ENCODE results near the gene NCAM1.

The NCAM1 gene

DNA sequence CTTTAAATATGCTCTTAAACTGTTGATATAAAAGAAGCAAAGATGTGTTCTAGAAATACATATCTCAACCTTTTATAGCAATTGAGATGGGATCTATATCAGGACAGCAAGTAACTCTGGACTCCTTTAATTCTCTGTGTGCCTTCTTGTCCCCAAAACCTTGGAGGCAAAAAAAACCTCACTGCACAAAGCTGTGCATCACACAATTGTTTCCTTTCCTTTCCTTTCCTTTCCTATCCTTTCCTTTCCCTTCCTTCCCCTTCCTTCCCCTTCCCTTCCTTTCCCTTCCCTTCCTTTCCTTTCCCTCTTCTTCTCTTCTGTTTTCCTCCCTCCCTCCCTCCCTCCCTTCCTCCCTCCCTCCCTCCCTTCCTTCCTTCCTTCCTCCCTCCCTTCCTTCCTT, 343.7 kb downstream of the NCAM1 start:
- no peaks in the 10 kb centered on the region for H3K36me3 ChIP-seq (ENCODE audit: insufficient read depth, low read length)
- H3K4me3 ChIP-seq (ENCODE audit: low read length): no peak overlapping the region
- no peaks in the 10 kb centered on the region for H3K4me1 ChIP-seq (ENCODE audit: insufficient read depth, low read length)
- H3K27ac ChIP-seq (ENCODE audit: low read depth, low read length): no peak overlapping the region
- H3K9me3 ChIP-seq (ENCODE audit: insufficient read depth, low read depth, low read length): no peaks in the 10 kb centered on the region
- no peak overlapping the region for H3K9ac ChIP-seq (ENCODE audit: low read depth, low read length)
- 0 out of 2 replicates have a peak, but pooled peaks cover 5% of the 10 kb centered on the region for H3K27me3 ChIP-seq (ENCODE audit: insufficient read depth, low read length)

DNA sequence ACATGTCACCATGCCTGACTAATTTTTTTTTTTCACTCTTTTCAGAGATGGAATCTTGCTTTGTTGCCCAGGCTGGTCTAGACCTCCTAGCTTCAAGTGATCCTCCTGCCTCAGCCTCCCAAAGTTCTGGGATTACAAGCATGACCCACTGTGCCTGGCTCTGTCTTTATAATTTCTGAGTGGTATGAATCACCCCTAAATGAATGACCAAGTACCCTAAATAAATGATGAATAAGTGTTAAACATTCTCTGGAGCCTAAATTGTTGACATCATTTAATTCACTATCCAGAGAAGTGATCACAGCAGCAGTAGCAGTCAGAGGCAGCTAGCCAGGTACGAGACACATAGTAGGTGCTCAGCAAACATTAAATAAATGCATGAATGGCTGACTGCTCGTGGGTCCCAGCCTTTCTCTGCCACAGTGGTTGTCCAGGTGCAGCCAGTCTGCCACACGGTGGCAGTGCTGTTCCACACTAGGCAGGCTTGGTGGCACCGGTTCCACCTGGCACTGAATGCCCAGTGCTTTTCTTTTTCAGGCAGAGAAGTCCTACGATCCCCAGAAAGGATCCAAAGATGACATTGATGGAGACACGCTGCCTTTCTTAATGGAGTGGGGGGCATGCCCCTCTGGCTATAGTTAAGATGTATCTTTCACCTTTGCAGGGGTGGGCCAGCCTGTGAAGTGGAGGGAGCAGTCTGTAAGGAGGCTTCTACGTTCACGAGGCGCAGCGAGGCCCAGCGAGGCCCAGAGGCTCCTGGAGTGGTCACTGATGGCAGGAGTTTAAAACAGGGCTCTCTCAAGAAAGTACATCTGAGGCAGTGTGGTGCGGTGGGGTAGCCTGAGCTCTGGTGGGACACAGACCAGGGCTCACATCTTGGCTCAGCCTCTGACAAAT, 344.5 kb downstream of the NCAM1 start:
- WGBS: 60% methylated on average over 12 of the region's 12 CpGs
- Histone ChIP-seq H3K9me3 (ENCODE audit: insufficient read depth, low read depth, low read length) (no peaks in the 10 kb centered on the region), H3K36me3 (ENCODE audit: insufficient read depth, low read length) (no peaks in the 10 kb centered on the region), H3K27ac (ENCODE audit: low read depth, low read length) (no peak overlapping the region), H3K9ac (ENCODE audit: low read depth, low read length) (no peak overlapping the region), H3K4me3 (ENCODE audit: low read length) (no peak overlapping the region), H3K27me3 (ENCODE audit: insufficient read depth, low read length) (0 out of 2 replicates have a peak, but pooled peaks cover 5% of the 10 kb centered on the region), H3K4me1 (ENCODE audit: insufficient read depth, low read length) (no peaks in the 10 kb centered on the region)

DNA sequence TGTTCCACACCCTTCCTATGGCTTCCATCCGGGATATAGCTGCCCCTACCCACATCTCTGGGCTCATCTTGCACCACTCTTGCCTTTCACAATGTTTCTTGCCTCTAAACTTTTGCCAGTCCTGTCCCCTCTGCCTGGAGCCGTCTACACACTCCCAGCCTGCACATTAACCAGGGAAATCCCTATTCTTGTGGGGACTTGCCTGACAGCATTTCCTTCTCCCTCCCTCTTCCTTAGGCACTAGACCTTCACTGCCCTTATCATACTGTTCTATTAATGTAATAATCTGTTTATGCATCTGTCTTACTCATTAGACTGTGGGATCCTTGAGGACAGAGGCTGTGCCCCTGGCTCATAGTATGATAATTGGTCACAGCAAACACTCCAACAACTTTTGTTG, 347.4 kb downstream of the NCAM1 start:
- Histone ChIP-seq H3K36me3 (ENCODE audit: insufficient read depth, low read length) (no peaks in the 10 kb centered on the region), H3K4me1 (ENCODE audit: insufficient read depth, low read length) (no peaks in the 10 kb centered on the region), H3K9ac (ENCODE audit: low read depth, low read length) (no peak overlapping the region), H3K4me3 (ENCODE audit: low read length) (no peak overlapping the region), H3K27ac (ENCODE audit: low read depth, low read length) (no peak overlapping the region), H3K9me3 (ENCODE audit: insufficient read depth, low read depth, low read length) (no peaks in the 10 kb centered on the region), H3K27me3 (ENCODE audit: insufficient read depth, low read length) (peaks cover 15% of the 10 kb centered on the region; the same call in 1 of the 2 replicates)
- 69% methylated on average over 2 of the region's 2 CpGs for WGBS

DNA sequence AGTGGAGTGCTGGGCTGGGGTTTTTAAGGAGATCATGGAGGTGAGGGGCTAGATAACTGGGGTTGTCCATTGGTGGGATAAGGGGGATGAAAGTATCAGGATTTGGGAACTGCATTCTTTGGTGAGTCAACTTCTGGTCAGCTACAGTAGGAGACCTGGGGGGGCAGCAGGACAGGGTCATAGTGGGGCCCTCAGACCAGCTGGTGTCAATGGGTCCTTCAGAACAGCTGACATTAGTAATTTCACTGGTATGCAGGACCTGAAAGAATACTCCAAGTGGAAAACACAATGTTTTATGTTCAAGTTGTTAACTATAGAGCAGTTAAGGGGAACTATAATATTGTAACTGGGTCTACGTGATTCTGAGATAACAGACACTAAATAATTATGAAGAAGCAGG, 350.3 kb downstream of the NCAM1 start:
- 100% methylated on average over 1 of the region's 1 CpG for WGBS
- no peak overlapping the region for H3K4me3 ChIP-seq (ENCODE audit: low read length)
- H3K27ac ChIP-seq (ENCODE audit: low read depth, low read length): no peak overlapping the region
- H3K27me3 ChIP-seq (ENCODE audit: insufficient read depth, low read length): peaks cover 19% of the 10 kb centered on the region; the same call in 1 of the 2 replicates
- peaks cover 4% of the 10 kb centered on the region; the same call in 1 of the 2 replicates for H3K4me1 ChIP-seq (ENCODE audit: insufficient read depth, low read length)
- no peaks in the 10 kb centered on the region for H3K9me3 ChIP-seq (ENCODE audit: insufficient read depth, low read depth, low read length)
- no peak overlapping the region for H3K9ac ChIP-seq (ENCODE audit: low read depth, low read length)
- H3K36me3 ChIP-seq (ENCODE audit: insufficient read depth, low read length): no peaks in the 10 kb centered on the region

DNA sequence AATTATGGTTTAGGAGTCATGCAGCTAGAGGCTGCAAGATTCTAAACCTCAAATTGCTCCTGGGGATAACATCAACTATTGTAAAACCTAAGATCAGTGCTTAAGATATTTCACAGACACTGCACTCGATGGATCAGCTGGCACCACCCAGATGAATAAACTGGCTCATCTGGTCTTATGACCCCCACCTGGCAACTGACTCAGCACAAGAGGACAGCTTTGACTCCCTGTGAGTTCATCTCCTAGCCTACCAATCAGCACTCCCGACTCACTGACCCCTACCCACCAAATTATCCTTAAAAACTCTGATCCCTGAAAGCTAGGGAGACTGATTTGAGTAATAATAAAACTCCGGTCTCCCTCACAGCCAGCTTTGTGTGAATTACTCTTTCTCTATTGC, 352.4 kb downstream of the NCAM1 start:
- Histone ChIP-seq H3K27me3 (ENCODE audit: insufficient read depth, low read length) (peaks cover 19% of the 10 kb centered on the region; the same call in 1 of the 2 replicates), H3K27ac (ENCODE audit: low read depth, low read length) (no peak overlapping the region), H3K4me3 (ENCODE audit: low read length) (peak overlapping the region; percentile 97), H3K36me3 (ENCODE audit: insufficient read depth, low read length) (no peaks in the 10 kb centered on the region), H3K4me1 (ENCODE audit: insufficient read depth, low read length) (peaks cover 4% of the 10 kb centered on the region; the same call in 1 of the 2 replicates), H3K9ac (ENCODE audit: low read depth, low read length) (no peak overlapping the region), H3K9me3 (ENCODE audit: insufficient read depth, low read depth, low read length) (no peaks in the 10 kb centered on the region)
- WGBS: 97% methylated on average over 3 of the region's 3 CpGs

DNA sequence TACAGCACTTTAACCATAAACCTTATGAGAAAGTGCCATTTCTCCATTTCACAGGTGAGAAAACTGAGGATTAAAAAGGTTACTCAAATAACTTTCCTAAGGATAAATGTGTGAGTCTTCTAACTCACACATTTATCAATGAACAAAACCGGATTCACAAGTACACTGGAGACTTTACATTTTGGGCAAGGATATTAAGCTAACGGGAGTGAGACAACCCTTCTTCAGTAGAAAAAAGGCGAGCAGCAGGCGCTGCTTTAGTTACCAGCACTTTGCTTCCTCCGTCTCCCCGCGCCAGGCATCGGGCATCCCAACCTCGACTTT, 352.8 kb downstream of the NCAM1 start:
- peak overlapping the region; percentile 97 for H3K4me3 ChIP-seq (ENCODE audit: low read length)
- H3K36me3 ChIP-seq (ENCODE audit: insufficient read depth, low read length): no peaks in the 10 kb centered on the region
- peaks cover 4% of the 10 kb centered on the region; the same call in 1 of the 2 replicates for H3K4me1 ChIP-seq (ENCODE audit: insufficient read depth, low read length)
- 13% methylated on average over 9 of the region's 9 CpGs for WGBS
- H3K27me3 ChIP-seq (ENCODE audit: insufficient read depth, low read length): peaks cover 19% of the 10 kb centered on the region; the same call in 1 of the 2 replicates
- no peaks in the 10 kb centered on the region for H3K9me3 ChIP-seq (ENCODE audit: insufficient read depth, low read depth, low read length)
- H3K27ac ChIP-seq (ENCODE audit: low read depth, low read length): no peak overlapping the region
- H3K9ac ChIP-seq (ENCODE audit: low read depth, low read length): no peak overlapping the region

DNA sequence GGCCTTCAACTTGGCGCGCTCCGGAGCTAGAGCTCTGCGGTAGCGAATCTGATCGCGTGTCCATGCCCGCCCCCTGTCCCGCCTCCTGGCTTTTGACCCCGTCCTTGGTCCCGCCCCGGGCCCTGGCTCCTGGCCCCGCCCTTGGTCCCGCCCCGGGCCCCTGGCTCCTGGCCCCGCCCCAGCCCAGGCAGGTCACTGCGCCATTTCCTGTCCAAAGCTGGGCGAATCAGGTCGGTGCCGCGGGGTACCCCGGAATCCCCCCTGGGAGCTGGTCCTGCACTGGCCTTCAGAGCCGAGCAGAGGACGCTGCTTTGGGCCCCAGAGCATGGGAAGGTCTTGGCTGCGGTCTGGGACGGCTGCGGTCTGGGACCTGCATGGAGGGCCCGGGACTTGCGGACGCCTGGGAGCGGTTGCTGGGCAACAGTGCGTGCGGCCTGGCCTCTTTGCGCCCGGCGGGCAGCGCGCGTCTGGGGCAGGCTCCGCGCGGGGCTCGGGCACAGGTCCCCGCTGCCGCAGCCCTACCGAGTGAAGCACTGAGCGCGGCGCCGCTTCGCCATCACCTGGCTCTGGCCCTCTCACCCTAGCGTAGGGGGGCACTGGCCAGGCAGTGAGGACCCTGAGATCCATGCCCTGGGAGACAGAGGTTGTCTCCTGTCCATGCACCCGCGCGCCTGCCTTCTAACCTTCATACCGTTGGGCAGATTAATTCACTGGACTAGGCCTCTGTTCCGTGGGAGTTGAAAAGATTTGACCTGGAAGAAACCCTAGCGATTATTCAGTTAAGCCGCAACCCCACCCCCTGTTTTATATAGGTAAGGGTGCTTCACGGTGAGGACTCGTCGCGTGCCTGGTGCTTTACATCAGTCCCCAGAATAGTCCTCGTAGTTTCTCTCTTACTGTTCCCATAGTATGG, 353.4 kb downstream of the NCAM1 start, which contains the start of gene TTC12:
TTC12 (plus strand) TSS at position 195 of the 913 bp plus-strand sequence. CDS start 1,675 bp downstream, outside the sequence.
- peaks cover 4% of the 10 kb centered on the region; the same call in 1 of the 2 replicates for H3K4me1 ChIP-seq (ENCODE audit: insufficient read depth, low read length)
- no peaks in the 10 kb centered on the region for H3K9me3 ChIP-seq (ENCODE audit: insufficient read depth, low read depth, low read length)
- H3K27ac ChIP-seq (ENCODE audit: low read depth, low read length): peak within 1 kb of the TSS; percentile 84; the same call in 1 of the 2 replicates
- H3K36me3 ChIP-seq (ENCODE audit: insufficient read depth, low read length): no peaks in the 10 kb centered on the region
- peak within 1 kb of the TSS; percentile 85 for H3K9ac ChIP-seq (ENCODE audit: low read depth, low read length)
- 6% methylated on average over 64 of the region's 64 CpGs for WGBS
- H3K27me3 ChIP-seq (ENCODE audit: insufficient read depth, low read length): peaks cover 19% of the 10 kb centered on the region; the same call in 1 of the 2 replicates
- H3K4me3 ChIP-seq (ENCODE audit: low read length): peak within 1 kb of the TSS; percentile 97

DNA sequence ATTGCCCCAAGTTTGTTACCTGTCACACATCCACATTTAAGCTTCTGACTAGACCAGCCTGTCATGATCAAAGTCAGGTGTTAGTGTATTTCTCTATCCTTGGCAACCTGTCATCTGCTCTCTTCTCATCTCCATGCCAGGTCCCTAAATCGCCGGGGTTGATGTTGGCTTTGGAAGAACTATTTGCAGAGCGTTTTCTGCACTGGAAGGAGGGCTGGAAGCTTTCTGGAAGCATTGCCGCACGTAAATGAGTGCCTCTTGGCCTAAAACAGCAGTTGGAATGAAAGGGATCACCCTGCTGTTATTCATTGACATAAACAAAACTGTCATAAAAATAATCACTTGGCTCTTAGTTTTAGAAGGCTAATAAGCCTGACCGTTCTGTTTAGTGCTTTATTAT, 354.6 kb downstream of the NCAM1 start:
- H3K27ac ChIP-seq (ENCODE audit: low read depth, low read length): no peak overlapping the region
- peaks cover 4% of the 10 kb centered on the region; the same call in 1 of the 2 replicates for H3K4me1 ChIP-seq (ENCODE audit: insufficient read depth, low read length)
- H3K4me3 ChIP-seq (ENCODE audit: low read length): no peak overlapping the region
- H3K36me3 ChIP-seq (ENCODE audit: insufficient read depth, low read length): no peaks in the 10 kb centered on the region
- WGBS: 80% methylated on average over 6 of the region's 6 CpGs
- H3K9me3 ChIP-seq (ENCODE audit: insufficient read depth, low read depth, low read length): no peaks in the 10 kb centered on the region
- no peak overlapping the region for H3K9ac ChIP-seq (ENCODE audit: low read depth, low read length)
- peaks cover 19% of the 10 kb centered on the region; the same call in 1 of the 2 replicates for H3K27me3 ChIP-seq (ENCODE audit: insufficient read depth, low read length)

DNA sequence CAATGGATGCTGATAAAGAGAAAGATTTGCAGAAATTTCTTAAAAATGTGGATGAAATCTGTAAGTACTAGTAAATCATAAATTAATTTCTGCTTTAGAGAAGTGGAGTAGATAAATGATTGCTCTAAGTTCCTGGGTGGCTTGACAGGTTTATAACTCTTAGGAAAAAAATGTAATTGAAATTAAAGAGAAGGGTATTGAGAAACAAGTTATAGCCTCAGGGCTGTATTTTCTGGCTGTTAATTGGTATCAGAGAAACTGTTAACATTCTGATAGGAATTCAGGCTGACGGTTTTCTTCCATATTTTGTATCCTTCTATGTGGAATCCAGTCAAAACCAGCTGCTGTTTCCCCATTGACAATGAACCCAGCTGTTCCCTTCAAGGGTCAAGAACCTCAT, 355.0 kb downstream of the NCAM1 start:
- WGBS: 91% methylated on average over 1 of the region's 1 CpG
- H3K9me3 ChIP-seq (ENCODE audit: insufficient read depth, low read depth, low read length): no peaks in the 10 kb centered on the region
- no peak overlapping the region for H3K4me3 ChIP-seq (ENCODE audit: low read length)

DNA sequence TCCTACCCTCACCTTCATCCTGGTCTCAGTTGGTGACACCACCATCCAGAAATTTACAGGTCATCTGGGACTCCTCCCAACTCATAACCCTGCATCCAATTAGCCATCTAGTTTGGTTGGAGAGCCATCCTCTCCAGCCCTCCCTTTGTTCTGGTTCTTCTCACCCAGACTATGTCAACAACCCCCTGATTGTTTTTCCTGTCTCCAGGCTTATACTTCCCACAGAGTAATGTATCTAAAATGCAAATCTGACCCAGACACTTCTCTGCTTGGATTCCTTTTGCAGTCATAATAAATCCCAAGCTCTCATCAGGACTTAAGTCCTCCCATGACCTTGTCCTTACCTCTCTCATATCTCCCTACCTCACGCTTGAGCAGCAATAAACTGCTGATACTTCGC, 356.1 kb downstream of the NCAM1 start:
- H3K27me3 ChIP-seq (ENCODE audit: insufficient read depth, low read length): peaks cover 19% of the 10 kb centered on the region; the same call in 1 of the 2 replicates
- no peak overlapping the region for H3K9ac ChIP-seq (ENCODE audit: low read depth, low read length)
- no peak overlapping the region for H3K4me3 ChIP-seq (ENCODE audit: low read length)
- no peaks in the 10 kb centered on the region for H3K9me3 ChIP-seq (ENCODE audit: insufficient read depth, low read depth, low read length)
- H3K36me3 ChIP-seq (ENCODE audit: insufficient read depth, low read length): no peaks in the 10 kb centered on the region
- H3K4me1 ChIP-seq (ENCODE audit: insufficient read depth, low read length): peaks cover 4% of the 10 kb centered on the region; the same call in 1 of the 2 replicates
- 91% methylated on average over 2 of the region's 2 CpGs for WGBS
- H3K27ac ChIP-seq (ENCODE audit: low read depth, low read length): no peak overlapping the region

More for the DNA sequence above, 355.0 kb downstream of the NCAM1 start:
- Histone ChIP-seq H3K27me3 (ENCODE audit: insufficient read depth, low read length) (peaks cover 19% of the 10 kb centered on the region; the same call in 1 of the 2 replicates), H3K36me3 (ENCODE audit: insufficient read depth, low read length) (no peaks in the 10 kb centered on the region), H3K27ac (ENCODE audit: low read depth, low read length) (no peak overlapping the region), H3K4me1 (ENCODE audit: insufficient read depth, low read length) (peaks cover 4% of the 10 kb centered on the region; the same call in 1 of the 2 replicates), H3K9ac (ENCODE audit: low read depth, low read length) (no peak overlapping the region)
